Eye (tissue), 1 donor: ENCODE data around the gene G2E3.

Experiments used
- DNase-seq: peaks from one replicate; pipeline ENCODE4 v3.0.0-alpha.2; 2015

The G2E3 gene

GRCh38 chr14:30657050-30657449 lies 98.1 kb downstream of the G2E3 start:
- DNase-seq, result no peak

GRCh38 chr14:30657606-30658163 lies 98.7 kb downstream of the G2E3 start:
- DNase-seq, result peak; percentile 11

- DNase-seq, result no peak
Measured at GRCh38 chr14:30658645-30659044, 99.7 kb downstream of the G2E3 start.

GRCh38 chr14:30669594-30669993 lies 110.6 kb downstream of the G2E3 start:
- DNase-seq, result no peak
